ENCODE data around the gene CLASP2.

- TF ChIP-seq GATA2 (IDR thresholded peaks at IDR 0.05; ENCODE audit: low read depth, low read length) (no peak), GATA3 (IDR thresholded peaks at IDR 0.05; ENCODE audit: low read depth, low read length) (no peak)
Measured at GRCh38 chr3:33687406-33688010, 30.5 kb downstream of the CLASP2 start.
